DND-41 (cell line): Measurements from ENCODE around the gene IFT27.

Experiments used
- ATAC-seq: fragments of 200-7000 bp; cut with Tn5 transposase; 3 replicates; pipeline ENCODE4 v1.9.1; 2021; ENCODE audit warnings: low read depth; ENCODE audit not compliant: insufficient read depth
- DNase-seq: peaks from one replicate; pipeline ENCODE4 v3.0.0-alpha.2; 2020
- H2AFZ ChIP-seq: 2 replicates; pipeline ENCODE4 v1.6.0; 2012; ENCODE audit warnings: low read depth, low read length
- H3K27ac ChIP-seq: 2 replicates; pipeline ENCODE4 v1.5.1; 2012; ENCODE audit warnings: low read length, inconsistent platforms
- H3K27me3 ChIP-seq: fragments of 200-600 bp; sonication (generic); 2 replicates; pipeline ENCODE4 v1.6.0; 2012; ENCODE audit warnings: low read length, mild to moderate bottlenecking, inconsistent platforms; ENCODE audit not compliant: insufficient read depth, poor library complexity
- H3K36me3 ChIP-seq: 2 replicates; pipeline ENCODE4 v1.5.1; 2012; ENCODE audit warnings: low read length, inconsistent platforms; ENCODE audit not compliant: insufficient read depth
- H3K4me1 ChIP-seq: 2 replicates; pipeline ENCODE4 v1.5.1; 2012; ENCODE audit warnings: mild to moderate bottlenecking, low read length; ENCODE audit not compliant: insufficient read depth
- H3K4me2 ChIP-seq: 2 replicates; pipeline ENCODE4 v1.6.0; 2012; ENCODE audit warnings: mild to moderate bottlenecking, moderate library complexity, low read length, inconsistent platforms; ENCODE audit not compliant: insufficient read depth
- H3K4me3 ChIP-seq, 2 experiments: fragments of 200-600 bp in 1 of 2; shearing (Covaris generic) in 1 of 2; 2 replicates each; pipeline ENCODE4 v1.5.1; 2012 to 2016; ENCODE audit warnings: inconsistent platforms in 2 of 2, low read length in 2 of 2, mild to moderate bottlenecking in 2 of 2, low read depth in 1 of 2, moderate library complexity in 1 of 2
- H3K79me2 ChIP-seq: 2 replicates; pipeline ENCODE4 v1.6.0; 2012; ENCODE audit warnings: low read length, inconsistent platforms; ENCODE audit not compliant: insufficient read depth
- H3K9ac ChIP-seq: 2 replicates; pipeline ENCODE4 v1.6.0; 2012; ENCODE audit warnings: low read depth, mild to moderate bottlenecking, inconsistent platforms, low read length, moderate library complexity
- H3K9me3 ChIP-seq: 2 replicates; pipeline ENCODE4 v1.5.1; 2012; ENCODE audit warnings: low read length, moderate library complexity, mild to moderate bottlenecking, inconsistent platforms; ENCODE audit not compliant: insufficient read depth, severe bottlenecking
- H4K20me1 ChIP-seq: 2 replicates; pipeline ENCODE4 v1.6.0; 2012; ENCODE audit warnings: low read length; ENCODE audit not compliant: insufficient read depth
- EZH2 ChIP-seq: IDR thresholded peaks from 3 replicates; pipeline ENCODE4 v1.6.1; 2012; ENCODE audit warnings: borderline replicate concordance, low read depth, mild to moderate bottlenecking, moderate library complexity, low read length, inconsistent platforms; ENCODE audit not compliant: severe bottlenecking
- TF ChIP-seq, protein P1 (sequence below): IDR thresholded peaks from 2 replicates; pipeline ENCODE4 v1.5.1; 2012; ENCODE audit warnings: borderline replicate concordance, low read length, moderate library complexity, mild to moderate bottlenecking; ENCODE audit not compliant: poor library complexity, severe bottlenecking; ENCODE audit errors: extremely low read depth

IFT27 gene

DNA sequence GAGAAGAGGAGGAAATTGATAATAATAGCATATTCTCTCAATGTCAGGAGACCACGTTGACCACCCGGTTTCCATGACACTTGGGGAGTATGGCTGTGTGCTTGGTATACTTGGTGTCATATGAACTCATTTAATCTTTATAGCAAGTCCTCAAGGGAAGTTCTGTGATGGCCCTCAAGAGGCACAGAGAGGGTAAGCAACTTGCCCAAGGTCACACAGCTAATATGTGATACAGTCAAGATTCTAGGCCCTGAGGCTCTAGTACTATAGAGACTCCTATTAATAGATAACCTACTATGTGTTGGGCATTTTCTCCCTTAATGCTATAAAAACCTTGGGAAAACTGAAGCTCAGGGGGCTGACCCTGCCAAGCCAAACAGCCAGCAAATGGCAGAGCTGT lies 61.8 kb downstream of the IFT27 start:
- H3K27me3 ChIP-seq: peaks cover 18% of the 10 kb centered on the region

DNA sequence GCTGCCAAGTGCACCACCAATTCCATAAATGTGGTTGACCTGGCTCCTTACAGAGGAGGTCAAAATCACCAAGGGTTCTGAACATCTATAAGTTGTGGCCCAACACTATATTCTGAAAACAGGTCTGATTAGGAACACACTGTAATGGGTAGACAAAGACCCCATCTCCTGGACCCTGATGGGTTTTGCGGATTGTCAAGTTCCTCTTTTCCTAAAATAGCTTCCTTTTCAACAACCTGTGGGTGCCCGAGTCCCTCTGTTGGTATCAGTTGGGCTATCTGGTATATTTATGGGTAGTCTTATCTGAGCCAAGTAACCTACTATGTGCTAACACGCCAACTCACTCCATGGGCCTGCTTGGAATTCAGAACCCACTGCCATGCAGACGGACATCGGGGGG lies 62.5 kb downstream of the IFT27 start:
- no peaks in the 10 kb centered on the region for H4K20me1 ChIP-seq
- ATAC-seq (no peak), DNase-seq (no peak)
- TF ChIP-seq, protein P1, sequence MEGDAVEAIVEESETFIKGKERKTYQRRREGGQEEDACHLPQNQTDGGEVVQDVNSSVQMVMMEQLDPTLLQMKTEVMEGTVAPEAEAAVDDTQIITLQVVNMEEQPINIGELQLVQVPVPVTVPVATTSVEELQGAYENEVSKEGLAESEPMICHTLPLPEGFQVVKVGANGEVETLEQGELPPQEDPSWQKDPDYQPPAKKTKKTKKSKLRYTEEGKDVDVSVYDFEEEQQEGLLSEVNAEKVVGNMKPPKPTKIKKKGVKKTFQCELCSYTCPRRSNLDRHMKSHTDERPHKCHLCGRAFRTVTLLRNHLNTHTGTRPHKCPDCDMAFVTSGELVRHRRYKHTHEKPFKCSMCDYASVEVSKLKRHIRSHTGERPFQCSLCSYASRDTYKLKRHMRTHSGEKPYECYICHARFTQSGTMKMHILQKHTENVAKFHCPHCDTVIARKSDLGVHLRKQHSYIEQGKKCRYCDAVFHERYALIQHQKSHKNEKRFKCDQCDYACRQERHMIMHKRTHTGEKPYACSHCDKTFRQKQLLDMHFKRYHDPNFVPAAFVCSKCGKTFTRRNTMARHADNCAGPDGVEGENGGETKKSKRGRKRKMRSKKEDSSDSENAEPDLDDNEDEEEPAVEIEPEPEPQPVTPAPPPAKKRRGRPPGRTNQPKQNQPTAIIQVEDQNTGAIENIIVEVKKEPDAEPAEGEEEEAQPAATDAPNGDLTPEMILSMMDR: no peak
- no peak for TF ChIP-seq EZH2
- no peak overlapping the region for H2AFZ ChIP-seq
- no peak overlapping the region for H3K4me3 ChIP-seq
- H3K9ac ChIP-seq: no peak overlapping the region
- no peaks in the 10 kb centered on the region for H3K9me3 ChIP-seq
- no peak overlapping the region for H3K4me2 ChIP-seq
- H3K79me2 ChIP-seq: no peaks in the 10 kb centered on the region
- no peaks in the 10 kb centered on the region for H3K4me1 ChIP-seq
- H3K36me3 ChIP-seq: no peaks in the 10 kb centered on the region
- peaks cover 15% of the 10 kb centered on the region for H3K27me3 ChIP-seq
- H3K27ac ChIP-seq: no peak overlapping the region

More for the DNA sequence above, 61.8 kb downstream of the IFT27 start:
- H3K4me3 ChIP-seq: no peak overlapping the region
- no peaks in the 10 kb centered on the region for H3K36me3 ChIP-seq
- no peak for TF ChIP-seq EZH2
- TF ChIP-seq, protein P1: no peak
- no peaks in the 10 kb centered on the region for H3K4me1 ChIP-seq
- H3K9ac ChIP-seq: no peak overlapping the region
- H4K20me1 ChIP-seq: no peaks in the 10 kb centered on the region
- DNase-seq: no peak
- no peaks in the 10 kb centered on the region for H3K79me2 ChIP-seq
- H3K4me2 ChIP-seq: no peak overlapping the region
- no peak overlapping the region for H3K27ac ChIP-seq
- no peak for ATAC-seq
- H3K9me3 ChIP-seq: no peaks in the 10 kb centered on the region
- H2AFZ ChIP-seq: no peak overlapping the region
